G401.6 (cell line): ENCODE data around the gene PTPRG.

Source experiments
- FAIRE-seq: peaks from 2 replicates; lab custom pipeline; 2012; peaks lifted over from hg19 to GRCh38; lab: Jason Lieb, UNC

Gene PTPRG

DNA sequence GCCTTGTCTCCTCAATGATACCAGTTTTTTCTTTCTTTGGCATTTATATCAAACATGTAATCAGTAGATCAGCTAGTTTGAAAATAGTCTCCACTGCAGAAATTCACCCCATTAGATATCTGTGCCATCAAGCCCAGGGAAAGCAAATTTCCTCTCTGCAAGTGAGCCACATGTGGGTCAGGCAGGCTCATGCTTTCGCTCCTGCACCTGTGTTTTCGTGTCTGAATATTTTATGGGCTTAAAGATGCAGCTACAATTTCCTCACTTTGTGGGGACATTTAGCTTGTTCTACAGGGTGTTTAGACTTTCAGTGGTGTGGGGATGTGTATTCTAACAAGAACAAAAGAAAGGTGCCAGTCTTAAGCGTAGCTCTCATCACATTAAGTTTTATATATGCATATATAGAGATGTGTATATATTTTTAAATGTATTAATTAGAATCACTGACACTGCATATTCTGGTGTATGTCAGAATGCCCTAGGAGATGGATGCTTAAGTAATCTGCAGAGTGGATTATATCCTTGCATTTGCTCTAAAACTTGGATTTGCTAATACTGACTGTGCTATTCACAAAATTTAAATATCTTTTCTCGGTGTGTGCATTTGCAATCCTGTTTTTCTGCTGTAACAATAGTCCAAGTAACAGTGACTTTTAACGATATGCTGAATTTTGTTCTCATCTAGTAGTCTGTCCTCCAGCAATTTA lies 372.6 kb downstream of the PTPRG start:
- no peak for FAIRE-seq

DNA sequence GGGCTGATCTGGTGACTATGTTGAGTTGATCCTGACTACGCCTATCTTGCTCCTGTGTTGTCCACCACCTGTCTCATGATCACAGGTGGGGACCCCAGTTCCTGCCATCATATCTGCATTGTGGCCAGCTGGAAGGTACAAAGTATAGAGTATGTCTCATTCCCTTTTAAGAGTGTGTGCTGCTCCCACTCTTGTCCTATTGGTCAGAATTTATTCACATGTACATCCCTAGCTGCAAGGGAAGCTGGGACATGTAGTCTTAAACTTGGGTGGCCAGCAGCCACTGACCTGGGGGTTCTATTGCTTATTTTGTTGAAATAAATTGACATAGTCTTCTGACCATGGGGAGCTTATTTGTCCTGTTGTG lies 373.1 kb downstream of the PTPRG start:
- no peak for FAIRE-seq

DNA sequence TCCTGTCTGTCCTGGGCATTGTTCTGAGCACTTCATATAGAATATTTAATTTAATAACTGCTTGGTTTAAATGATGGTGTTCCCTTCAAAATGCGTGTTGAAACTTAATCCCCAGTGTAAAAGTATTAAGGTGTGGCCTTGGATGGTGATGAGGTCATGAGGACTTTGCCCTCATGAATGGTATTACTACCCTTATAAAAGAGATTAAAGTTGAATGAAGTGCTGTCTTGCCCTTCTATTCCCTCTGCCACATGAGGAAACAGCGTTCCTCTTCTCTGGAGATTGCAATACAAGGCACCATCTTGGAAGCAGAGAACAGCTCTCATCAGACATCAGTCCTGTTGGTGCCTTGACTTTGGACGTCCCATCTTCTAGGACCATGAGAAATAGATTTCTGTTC lies 374.4 kb downstream of the PTPRG start:
- FAIRE-seq: no peak

DNA sequence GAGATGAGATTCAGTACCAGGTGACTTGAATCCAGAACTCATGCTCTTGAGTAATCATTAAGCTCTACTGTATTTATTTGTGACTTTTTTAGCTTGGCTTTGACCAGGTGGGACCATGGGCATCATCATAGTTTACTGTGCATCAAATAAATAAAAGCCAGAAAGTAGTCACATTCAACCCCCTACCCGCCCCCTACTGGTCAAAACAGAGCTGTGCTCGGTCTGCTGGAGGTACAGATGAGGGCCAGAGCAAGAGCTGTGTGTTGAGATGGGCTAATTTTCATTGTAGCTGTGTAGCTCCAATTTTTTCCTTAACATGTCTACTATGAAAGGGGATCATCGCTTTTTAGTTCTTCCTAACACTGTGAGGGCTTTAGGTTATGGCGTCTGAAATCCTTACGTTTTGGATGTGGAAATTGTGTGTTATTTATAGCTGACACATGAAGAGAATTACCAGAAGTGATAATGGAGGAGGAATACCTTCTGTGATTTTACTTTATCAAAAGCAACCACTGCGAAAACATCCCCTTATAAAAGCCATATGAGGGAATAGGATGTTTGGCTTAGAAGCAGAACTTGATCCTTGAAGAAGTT lies 375.1 kb downstream of the PTPRG start:
- no peak for FAIRE-seq

DNA sequence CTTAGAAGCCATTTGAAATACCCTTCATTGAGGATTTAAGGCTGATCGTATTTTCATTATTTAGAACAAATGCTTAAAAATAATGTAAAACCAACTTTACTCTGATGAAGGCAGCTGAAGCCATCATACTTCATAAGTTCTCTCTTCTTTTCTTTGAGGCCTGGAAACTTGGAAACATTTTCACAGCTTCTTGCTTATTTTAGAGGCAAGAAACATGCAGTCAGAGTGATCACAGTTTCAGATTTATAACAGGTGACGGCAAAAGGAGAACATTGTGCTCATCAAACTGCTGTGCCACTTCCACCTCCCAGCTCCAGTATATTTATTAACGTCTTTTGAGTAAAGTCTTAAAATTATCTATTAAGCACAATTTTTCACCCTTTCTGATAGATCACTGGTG lies 376.1 kb downstream of the PTPRG start:
- FAIRE-seq: no peak

DNA sequence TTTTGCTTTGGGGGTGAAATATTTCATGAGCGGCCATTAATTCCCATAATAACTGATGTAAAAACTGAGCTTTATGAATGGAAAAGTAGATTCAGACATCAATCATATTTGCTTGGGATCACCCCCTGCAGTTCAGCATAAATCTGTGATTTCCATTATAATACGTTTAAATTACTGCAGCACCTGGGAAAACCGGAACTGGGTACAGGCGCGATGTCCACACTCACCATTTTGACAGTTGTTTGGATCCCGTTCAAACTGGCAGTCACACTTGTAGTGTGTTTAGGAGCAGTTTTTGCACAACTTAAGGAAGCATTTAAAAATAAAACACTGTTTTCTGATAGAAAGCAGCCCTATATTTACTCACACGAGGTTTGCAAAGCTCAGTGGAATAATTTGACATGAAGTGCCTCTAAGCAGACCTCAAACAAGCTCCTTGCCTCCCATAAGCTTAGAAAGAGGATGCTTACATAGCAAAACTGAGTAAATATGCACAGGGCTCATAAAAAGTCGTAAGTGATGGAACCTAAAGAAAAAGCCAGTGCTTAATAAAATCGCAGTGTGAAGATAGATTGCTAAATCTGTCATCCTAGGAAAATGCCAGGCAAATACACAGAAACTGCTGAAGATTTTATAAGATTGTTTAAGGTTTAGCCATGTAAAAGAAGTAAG lies 377.6 kb downstream of the PTPRG start:
- no peak for FAIRE-seq

DNA sequence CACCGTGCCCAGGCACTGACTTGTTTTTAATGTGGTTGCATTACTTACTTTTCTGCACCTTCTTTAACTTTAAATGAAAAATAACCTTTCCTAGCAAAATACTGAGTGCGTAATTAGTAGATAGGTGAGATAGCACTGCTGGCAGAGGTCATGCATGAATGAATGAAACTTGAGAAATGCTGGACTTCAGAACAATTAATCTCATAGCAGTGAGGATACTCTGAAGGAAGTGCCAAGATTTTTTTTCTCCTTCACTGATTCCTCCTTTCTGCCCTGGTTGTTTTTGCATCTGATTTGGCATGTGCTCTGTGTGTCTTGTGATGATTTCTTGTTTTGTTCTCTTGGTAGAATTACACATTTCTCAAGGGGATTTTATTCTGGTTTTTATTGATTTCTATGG lies 378.9 kb downstream of the PTPRG start:
- no peak for FAIRE-seq

DNA sequence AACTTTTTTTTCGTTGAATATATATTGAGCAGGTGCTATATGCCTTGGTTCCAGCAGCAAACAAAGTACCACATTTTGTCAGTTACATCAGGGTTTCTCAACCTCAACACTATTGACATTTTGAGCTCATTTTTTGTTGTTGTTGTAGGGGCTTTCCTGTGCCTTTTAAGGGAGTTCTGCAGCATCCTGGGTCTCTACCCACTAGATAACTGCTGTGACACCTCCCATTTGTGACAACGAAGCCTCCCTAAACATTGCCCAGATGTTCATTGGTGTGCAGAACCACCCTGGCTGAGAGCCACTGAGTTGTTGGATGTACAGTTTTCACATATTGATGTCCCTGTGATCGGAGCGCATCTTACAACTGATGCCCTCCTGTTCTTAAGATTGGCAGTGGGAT lies 382.6 kb downstream of the PTPRG start:
- FAIRE-seq: no peak

DNA sequence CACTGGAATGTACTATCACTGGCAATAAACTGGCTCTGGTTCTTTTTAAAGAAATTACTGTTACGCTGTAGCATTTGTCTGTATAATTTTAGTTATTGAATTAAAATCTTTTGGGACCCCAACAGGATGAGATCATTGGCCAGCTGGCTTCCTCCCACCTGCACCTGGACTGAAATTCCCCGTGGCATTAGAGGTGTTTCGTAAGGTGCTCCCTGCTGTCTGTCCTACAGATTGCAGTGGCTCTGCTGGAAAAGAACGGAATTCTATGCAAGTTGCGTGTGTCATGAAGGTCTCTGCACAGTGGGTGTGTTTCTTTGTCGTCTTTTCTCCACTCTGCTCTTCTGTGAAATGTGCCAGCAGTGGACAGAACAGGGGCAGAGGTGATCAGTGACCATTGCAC lies 383.4 kb downstream of the PTPRG start:
- no peak for FAIRE-seq

DNA sequence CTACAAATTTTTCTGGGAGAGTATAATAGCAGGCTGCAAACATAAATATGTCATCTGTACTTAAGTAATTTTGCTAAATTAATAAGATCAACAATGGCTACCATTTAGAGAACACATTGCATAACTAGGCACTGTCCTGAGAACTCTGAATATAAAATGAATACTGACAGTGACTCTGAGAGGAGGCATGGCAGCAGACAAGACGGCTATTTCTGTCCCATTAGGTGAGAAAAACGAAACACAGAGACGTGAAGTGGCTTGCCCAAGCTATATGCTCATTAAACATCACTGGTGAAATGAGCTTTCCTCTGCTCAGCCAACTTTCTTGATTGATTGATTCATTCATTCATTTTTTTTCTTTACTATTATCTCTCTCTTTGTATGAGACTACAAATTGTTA lies 384.3 kb downstream of the PTPRG start:
- FAIRE-seq: no peak

DNA sequence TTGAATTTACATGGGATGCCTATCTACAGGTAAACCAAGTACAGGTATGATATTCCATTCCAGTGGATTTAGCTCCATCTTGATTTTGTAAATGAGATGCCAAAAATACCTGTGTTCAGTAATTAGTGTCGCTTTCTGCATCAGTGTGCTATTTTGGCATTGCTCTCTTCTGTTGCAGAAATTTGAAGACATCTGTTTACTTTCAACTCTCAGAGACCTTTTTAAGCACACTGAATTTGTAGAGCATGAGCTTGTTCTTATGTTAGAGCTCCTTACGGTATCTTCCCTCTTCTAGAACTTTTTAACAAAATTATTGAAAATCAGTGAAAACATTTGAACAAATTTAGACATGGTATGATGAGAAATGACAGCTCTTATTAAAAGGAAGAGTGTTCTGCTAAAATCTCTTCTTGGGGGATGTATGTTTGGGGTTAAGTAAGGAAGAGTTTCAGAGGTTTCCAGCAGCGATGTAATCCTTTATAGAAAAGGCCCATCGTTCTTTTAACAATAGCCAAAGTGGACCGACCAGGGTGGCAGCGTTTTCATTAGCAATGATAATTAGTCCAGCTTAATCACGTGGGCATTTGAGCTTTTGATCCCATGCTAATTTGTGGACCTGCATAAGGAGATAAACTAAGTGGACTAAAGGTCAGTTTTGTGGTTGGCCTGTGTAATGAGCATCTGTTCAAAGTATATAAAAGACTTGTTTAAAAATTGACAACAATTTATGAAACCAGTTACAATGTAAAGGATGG lies 385.4 kb downstream of the PTPRG start:
- no peak for FAIRE-seq

DNA sequence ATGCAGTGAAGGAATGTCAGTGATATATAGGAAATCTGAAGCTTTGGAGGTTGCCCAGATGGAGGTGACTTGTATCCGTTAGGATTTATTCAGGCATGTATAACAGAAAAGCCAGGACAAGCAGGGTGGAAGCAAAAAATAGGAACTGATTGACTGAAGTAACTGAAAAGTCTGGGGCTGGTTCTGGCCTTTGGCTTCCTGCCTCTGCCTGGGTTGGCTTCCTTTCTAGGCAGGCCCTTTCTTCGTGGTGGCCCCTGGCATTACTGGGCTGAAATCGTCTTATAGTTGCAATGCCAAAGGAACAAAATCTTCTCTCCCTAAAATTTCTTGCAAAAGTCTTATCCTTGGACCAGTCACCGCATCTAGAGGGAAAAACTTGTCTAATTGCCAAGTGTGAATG lies 386.1 kb downstream of the PTPRG start:
- no peak for FAIRE-seq

DNA sequence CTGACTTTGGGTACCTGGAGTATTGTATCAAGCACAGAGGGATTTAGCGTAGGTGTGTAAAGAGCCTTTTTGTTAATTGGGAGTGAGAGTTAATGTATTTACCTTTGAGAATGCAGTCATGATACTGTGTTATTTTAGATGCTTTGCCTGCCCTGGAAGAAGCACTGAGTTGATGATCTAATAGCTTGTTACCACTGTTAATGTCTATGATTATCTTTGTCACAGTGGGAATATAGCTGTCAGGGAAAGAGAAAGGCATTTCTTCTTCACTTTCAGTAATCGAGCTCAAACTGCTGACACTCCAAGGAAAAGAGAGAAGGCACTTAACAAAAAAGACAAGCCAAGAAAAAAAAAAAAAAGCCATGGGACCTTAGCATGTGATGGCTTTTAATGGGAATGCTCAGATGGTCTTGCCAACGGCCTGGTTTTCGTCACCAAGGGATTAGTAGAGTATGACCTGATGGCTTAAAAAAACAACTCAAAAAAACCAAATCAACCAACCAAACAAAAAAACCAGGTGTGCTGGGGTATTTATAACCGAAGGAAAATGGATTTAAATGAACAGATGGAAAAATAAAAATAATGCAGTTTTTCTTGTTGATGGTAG lies 387.4 kb downstream of the PTPRG start:
- FAIRE-seq: no peak

DNA sequence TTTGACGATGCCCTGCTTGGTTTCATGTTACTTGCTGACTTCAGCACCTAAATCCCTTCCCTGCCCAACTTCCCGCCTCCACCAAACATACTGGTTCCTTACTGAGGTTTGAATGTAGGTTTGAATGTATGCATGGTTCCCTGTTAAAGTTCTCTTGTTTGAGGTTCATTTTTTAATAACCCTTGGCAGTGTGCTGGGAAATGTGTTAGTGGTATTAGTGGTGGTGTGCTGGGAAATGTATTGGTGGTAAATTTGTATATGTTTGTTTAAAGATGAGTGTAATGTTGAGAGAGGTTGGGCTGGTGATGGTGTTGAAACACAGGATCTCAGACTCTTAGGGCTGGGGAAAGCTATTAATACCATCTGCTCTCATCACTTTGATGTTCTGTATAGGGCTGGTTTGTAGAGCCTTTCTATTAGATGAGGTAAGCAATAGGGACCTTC lies 392.7 kb downstream of the PTPRG start:
- FAIRE-seq: no peak

DNA sequence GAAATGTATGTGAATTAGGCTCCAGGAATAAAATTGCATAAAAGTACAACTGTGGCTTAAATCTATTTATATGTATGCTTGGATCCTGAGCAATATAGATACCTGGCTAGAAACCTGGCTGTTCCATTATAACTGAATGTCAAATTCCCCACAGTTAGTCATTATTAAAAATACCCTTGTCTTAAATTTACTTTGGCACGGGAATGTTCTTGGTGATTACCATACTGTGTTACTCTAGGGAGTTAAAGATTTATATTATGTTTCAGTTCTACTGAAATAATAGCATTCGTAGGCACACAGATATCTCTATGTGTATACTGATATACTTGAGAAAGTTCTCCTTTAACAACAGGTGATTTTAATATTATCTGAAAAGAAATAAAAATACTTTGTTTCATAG lies 394.1 kb downstream of the PTPRG start:
- no peak for FAIRE-seq

DNA sequence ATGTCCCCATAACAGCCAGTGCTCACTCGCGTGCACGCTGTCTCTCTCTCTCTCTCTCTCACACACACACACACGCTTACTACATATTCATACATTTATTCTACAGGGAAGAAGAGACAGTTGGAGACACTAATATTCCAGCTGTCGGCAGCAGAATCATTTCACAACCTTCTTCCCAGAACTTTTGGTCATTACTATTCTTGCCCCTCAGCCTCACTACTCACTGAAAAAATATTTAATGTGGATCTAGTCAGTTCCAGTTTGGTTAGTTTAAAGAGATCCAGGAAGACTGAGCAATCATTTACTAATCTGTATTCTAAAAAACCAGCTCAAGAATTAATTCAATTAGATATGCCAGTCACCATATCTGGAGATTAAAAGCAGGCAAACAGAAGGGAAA lies 394.9 kb downstream of the PTPRG start:
- no peak for FAIRE-seq

DNA sequence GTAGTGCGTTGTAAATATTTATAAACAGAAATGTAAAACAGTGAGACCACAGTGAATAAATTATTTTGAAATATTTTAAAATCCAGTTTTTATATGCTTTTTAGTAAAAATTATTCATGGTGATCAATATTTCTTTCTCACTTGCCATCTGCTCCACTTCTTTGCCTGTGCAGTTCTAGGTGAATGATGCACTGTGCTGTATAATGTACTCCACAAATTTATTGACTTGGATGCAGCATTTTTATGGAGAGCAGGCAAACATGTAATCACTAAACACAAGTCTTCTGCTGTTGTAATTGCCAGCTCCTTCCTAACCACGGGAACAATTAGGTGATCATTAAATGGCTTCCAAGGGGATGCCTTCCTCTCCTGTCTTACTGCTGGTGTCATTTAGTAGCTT lies 395.9 kb downstream of the PTPRG start:
- FAIRE-seq: no peak

DNA sequence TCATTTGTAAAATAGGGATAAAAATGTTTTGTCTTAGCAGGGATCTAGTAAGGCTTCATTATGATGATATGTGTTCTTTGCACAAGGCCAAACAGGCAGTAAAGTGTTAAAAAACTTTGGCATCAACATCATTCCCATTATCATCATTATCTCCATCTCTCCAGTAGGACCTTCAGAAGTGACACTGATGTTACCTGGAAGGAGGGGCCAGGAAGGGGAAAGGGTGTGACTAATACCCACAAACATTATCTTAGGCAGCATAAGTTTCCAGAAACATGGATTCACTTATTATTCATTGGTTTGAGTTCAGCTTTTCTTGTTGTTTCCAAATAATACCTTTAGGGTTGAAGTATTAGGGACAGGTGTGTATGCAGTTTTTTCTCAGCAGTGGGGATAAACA lies 399.6 kb downstream of the PTPRG start:
- FAIRE-seq: no peak

DNA sequence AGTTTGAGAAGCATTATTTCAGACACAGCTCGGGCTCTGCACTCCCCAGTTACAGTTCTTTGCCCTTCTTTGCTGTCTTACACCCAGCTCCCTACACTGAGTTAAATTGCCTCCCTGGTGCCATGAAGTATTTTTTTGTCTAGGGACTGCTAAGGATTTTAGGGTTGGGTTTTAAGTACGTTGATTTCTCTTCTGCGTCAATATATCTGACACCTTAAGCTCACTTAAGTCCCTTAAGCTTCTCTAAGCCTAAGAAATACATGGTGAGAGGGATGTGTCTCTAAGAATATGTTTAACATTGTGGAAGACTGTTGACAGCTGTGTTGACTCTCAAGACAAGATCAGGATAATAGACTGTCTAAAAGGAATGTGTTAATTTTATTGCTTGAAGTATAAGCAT lies 400.5 kb downstream of the PTPRG start:
- FAIRE-seq: no peak

DNA sequence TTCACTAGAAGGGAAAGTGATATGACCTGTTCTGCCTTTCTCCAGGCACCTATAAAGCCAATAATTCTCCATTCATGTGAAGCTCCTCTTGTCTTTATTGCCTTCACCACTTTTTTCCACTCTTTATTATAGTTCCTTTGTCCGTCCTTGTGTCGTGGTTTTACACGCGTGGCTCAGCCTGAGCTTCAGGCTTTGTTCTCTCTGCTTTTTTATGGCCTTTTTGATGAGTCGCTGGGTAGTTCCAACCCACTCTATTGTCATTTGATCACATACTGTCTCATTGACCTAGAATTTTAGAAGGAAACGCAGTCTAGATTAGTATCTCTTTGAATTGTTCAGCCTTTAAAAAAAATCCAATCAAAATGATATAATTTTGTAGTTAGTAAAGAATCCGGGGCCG lies 403.2 kb downstream of the PTPRG start:
- no peak for FAIRE-seq

DNA sequence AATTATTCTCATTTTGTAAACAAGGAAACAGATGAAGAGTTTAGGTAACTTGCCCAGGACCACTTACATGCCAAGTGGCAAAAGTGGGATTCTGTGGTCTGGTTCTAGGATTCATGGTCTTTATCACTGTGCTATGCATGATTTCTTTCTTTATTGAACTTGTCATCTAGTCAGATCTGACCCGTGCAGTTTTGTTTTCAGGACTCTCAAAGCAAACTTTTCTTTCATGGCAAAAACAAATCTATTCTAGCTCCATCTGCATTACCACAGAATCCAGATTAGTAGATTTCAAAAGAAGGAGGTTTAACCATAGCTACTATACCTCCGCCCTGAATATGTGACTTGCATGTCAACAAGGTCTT lies 404.4 kb downstream of the PTPRG start:
- FAIRE-seq: no peak

DNA sequence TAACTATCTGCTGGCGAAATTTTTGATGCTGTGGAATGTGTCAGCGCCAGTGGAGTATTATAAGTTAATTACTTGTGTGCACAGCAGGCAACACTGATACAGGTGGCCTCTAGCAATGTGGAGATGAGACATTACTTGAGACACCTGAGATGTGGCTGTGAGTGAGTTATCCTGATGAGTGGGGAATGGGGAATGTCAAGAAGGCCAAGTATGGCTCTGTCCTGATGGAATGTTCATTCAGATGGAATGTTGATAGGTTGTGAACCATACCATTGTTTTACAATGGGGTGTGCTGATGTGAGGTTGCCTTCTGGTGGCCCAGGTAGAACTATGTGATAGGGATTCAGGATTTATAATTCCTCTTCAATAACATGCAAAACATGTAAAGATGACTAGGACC lies 404.8 kb downstream of the PTPRG start:
- no peak for FAIRE-seq

DNA sequence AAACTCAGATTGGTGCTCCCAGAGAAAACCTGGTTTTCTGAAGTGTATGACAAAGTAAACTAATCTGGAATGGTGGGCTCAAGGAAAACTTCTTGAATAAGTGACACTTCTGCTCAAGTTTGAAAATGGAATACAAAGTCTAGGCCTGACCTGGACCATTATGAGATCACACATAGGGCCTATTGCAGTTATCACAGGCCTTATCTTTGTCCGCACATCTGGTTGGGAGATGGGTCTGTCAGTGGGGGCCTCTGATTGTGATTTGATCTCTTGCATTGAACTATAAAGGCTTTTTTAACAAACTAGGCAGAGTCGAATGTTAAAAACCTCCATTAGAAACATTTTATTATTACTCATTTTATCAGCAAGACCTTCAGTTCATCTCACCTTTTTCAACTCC lies 405.6 kb downstream of the PTPRG start:
- no peak for FAIRE-seq
